PC-3 (cell line): ENCODE measurements around the gene NFKBIL1.

Source experiments
- CTCF ChIP-seq: fragments of 300-600 bp; sonication (generic); conservative IDR thresholded peaks from 2 replicates; pipeline ENCODE4 v1.5.1; 2017; ENCODE audit warnings: antibody characterized with exemption, low read depth, mild to moderate bottlenecking, low read length
- EZH2 ChIP-seq: fragments of 300-600 bp; sonication (generic); IDR thresholded peaks from one replicate; pipeline ENCODE4 v1.6.1; 2017; ENCODE audit warnings: antibody characterized with exemption, mild to moderate bottlenecking, low read length; ENCODE audit not compliant: unreplicated experiment

- TF ChIP-seq CTCF (no peak), EZH2 (no peak)
These were observed 11.5 kb downstream of the NFKBIL1 start for GRCh38 chr6:31558631-31559500.
